HG03460 (cell line): Measurements from ENCODE around the gene GSTM4.

Experiments used
- ATAC-seq: cut with Tn5 transposase; IDR thresholded peaks from one replicate; pipeline ENCODE4 v1.9.1; 2021; ENCODE audit not compliant: unreplicated experiment

Gene GSTM4

GRCh38 chr1:109655615-109656519 lies at the start of gene GSTM4:
TSS of gene GSTM4 (plus strand) at chr1:109656099. CDS start at chr1:109656390, 291 bp downstream.
- ATAC-seq, result peak; percentile 91

- no peak for ATAC-seq
Observed at GRCh38 chr1:109609881-109610280, 46.0 kb upstream of the GSTM4 start.

- no peak for ATAC-seq
Observed at GRCh38 chr1:109610609-109611307, 45.1 kb upstream of the GSTM4 start.

GRCh38 chr1:109611308-109611990 lies 44.5 kb upstream of the GSTM4 start:
- ATAC-seq, result no peak

GRCh38 chr1:109613361-109614147 lies 42.3 kb upstream of the GSTM4 start:
- ATAC-seq, result no peak

GRCh38 chr1:109615879-109616278 lies 40.0 kb upstream of the GSTM4 start:
- no peak for ATAC-seq

- no peak for ATAC-seq
Observed at GRCh38 chr1:109616391-109616790, 39.5 kb upstream of the GSTM4 start.

- ATAC-seq, result no peak
Observed at GRCh38 chr1:109617291-109617801, 38.6 kb upstream of the GSTM4 start.

- no peak for ATAC-seq
Observed at GRCh38 chr1:109618661-109619575, 37.0 kb upstream of the GSTM4 start.

- ATAC-seq, result peak; percentile 45
Observed at GRCh38 chr1:109619576-109620400, 36.1 kb upstream of the GSTM4 start, which contains the start of the genes AMPD2 and GNAT2. TSS of gene AMPD2 (plus strand) at chr1:109619837. CDS start at chr1:109621176, 1,339 bp downstream. TSS of gene GNAT2 (minus strand) at chr1:109619616. CDS start at chr1:109612870, 6,746 bp downstream.

- peak; percentile 2 for ATAC-seq
Observed at GRCh38 chr1:109620401-109620791, 35.5 kb upstream of the GSTM4 start.

- peak; percentile 64 for ATAC-seq
Observed at GRCh38 chr1:109620841-109621286, 35.0 kb upstream of the GSTM4 start.

GRCh38 chr1:109621379-109622136 lies 34.3 kb upstream of the GSTM4 start:
- no peak for ATAC-seq

GRCh38 chr1:109622137-109622892 lies 33.6 kb upstream of the GSTM4 start:
- ATAC-seq, result no peak

- ATAC-seq, result no peak
Observed at GRCh38 chr1:109622895-109623294, 33.0 kb upstream of the GSTM4 start.

GRCh38 chr1:109623601-109624161 lies 32.2 kb upstream of the GSTM4 start:
- no peak for ATAC-seq
